ENCODE data around the gene KLF11.

The KLF11 gene

GRCh38 chr2:10034333-10035052, 8.9 kb upstream of the KLF11 start:
- H3K79me2 ChIP-seq (ENCODE audit: low read length): no peaks in the 10 kb centered on the region
- peaks cover 9% of the 10 kb centered on the region for H3K4me1 ChIP-seq (ENCODE audit: low read length)
- no peak overlapping the region for H3K9ac ChIP-seq (ENCODE audit: low read length)
- H3K4me2 ChIP-seq (ENCODE audit: low read depth, low read length): no peak overlapping the region
- H3K36me3 ChIP-seq (replicated peaks; ENCODE audit: insufficient read depth, low read length): no peaks in the 10 kb centered on the region
- no peak overlapping the region for H3K27ac ChIP-seq (ENCODE audit: low read length)
- no peak overlapping the region for H3K4me3 ChIP-seq (ENCODE audit: low read length)
- no peaks in the 10 kb centered on the region for H3K9me2 ChIP-seq (replicated peaks; ENCODE audit: insufficient read depth, low read length)
- no peak for DNase-seq
- H3F3A ChIP-seq (ENCODE audit: insufficient read depth, low read length): no peaks in the 10 kb centered on the region
- TF ChIP-seq EZH2 (optimal IDR thresholded peaks at IDR 0.05; ENCODE audit: low read depth, low read length) (no peak), EZH2phosphoT487 (IDR thresholded peaks at IDR 0.05; ENCODE audit: low read length) (no peak), CTCF (IDR thresholded peaks at IDR 0.05; ENCODE audit: low read length) (no peak)
- no peaks in the 10 kb centered on the region for H3K27me3 ChIP-seq (replicated peaks; ENCODE audit: insufficient read depth, low read length)
- H2AFZ ChIP-seq (ENCODE audit: low read length): no peak overlapping the region
- H4K20me1 ChIP-seq (ENCODE audit: insufficient read depth, low read length): no peaks in the 10 kb centered on the region
- no peaks in the 10 kb centered on the region for H3K9me3 ChIP-seq (replicated peaks; ENCODE audit: insufficient read depth, low read length)

- Histone ChIP-seq H4K20me1 (ENCODE audit: insufficient read depth, low read length) (no peaks in the 10 kb centered on the region), H3F3A (ENCODE audit: insufficient read depth, low read length) (no peaks in the 10 kb centered on the region), H3K9me3 (replicated peaks; ENCODE audit: insufficient read depth, low read length) (no peaks in the 10 kb centered on the region), H3K9ac (ENCODE audit: low read length) (no peak overlapping the region), H3K79me2 (ENCODE audit: low read length) (no peaks in the 10 kb centered on the region), H2AFZ (ENCODE audit: low read length) (no peak overlapping the region), H3K9me2 (replicated peaks; ENCODE audit: insufficient read depth, low read length) (no peaks in the 10 kb centered on the region), H3K4me2 (ENCODE audit: low read depth, low read length) (no peak overlapping the region), H3K27ac (ENCODE audit: low read length) (no peak overlapping the region), H3K36me3 (replicated peaks; ENCODE audit: insufficient read depth, low read length) (no peaks in the 10 kb centered on the region), H3K4me3 (ENCODE audit: low read length) (no peak overlapping the region), H3K27me3 (replicated peaks; ENCODE audit: insufficient read depth, low read length) (no peaks in the 10 kb centered on the region), H3K4me1 (ENCODE audit: low read length) (peaks cover 9% of the 10 kb centered on the region)
- DNase-seq: no peak
- TF ChIP-seq EZH2phosphoT487 (IDR thresholded peaks at IDR 0.05; ENCODE audit: low read length) (no peak), CTCF (IDR thresholded peaks at IDR 0.05; ENCODE audit: low read length) (no peak), EZH2 (optimal IDR thresholded peaks at IDR 0.05; ENCODE audit: low read depth, low read length) (no peak)
Measured at GRCh38 chr2:10035053-10035422, 8.3 kb upstream of the KLF11 start.

- H3K4me1 ChIP-seq (ENCODE audit: low read length): peaks cover 9% of the 10 kb centered on the region
- no peaks in the 10 kb centered on the region for H3K27me3 ChIP-seq (replicated peaks; ENCODE audit: insufficient read depth, low read length)
- no peak overlapping the region for H3K9ac ChIP-seq (ENCODE audit: low read length)
- no peak overlapping the region for H3K4me2 ChIP-seq (ENCODE audit: low read depth, low read length)
- H3K36me3 ChIP-seq (replicated peaks; ENCODE audit: insufficient read depth, low read length): no peaks in the 10 kb centered on the region
- no peaks in the 10 kb centered on the region for H3K9me2 ChIP-seq (replicated peaks; ENCODE audit: insufficient read depth, low read length)
- no peaks in the 10 kb centered on the region for H3F3A ChIP-seq (ENCODE audit: insufficient read depth, low read length)
- H3K27ac ChIP-seq (ENCODE audit: low read length): no peak overlapping the region
- no peak for TF ChIP-seq EZH2phosphoT487 (IDR thresholded peaks at IDR 0.05; ENCODE audit: low read length)
- no peak for TF ChIP-seq EZH2 (optimal IDR thresholded peaks at IDR 0.05; ENCODE audit: low read depth, low read length)
- no peak for TF ChIP-seq CTCF (IDR thresholded peaks at IDR 0.05; ENCODE audit: low read length)
- no peak overlapping the region; the same call in 1 of the 2 replicates for H2AFZ ChIP-seq (ENCODE audit: low read length)
- no peaks in the 10 kb centered on the region for H3K79me2 ChIP-seq (ENCODE audit: low read length)
- H3K4me3 ChIP-seq (ENCODE audit: low read length): no peak overlapping the region
- no peak for DNase-seq
- no peaks in the 10 kb centered on the region for H3K9me3 ChIP-seq (replicated peaks; ENCODE audit: insufficient read depth, low read length)
- no peaks in the 10 kb centered on the region for H4K20me1 ChIP-seq (ENCODE audit: insufficient read depth, low read length)
Measured at GRCh38 chr2:10035633-10036032, 7.7 kb upstream of the KLF11 start.

Measured in MM.1S (cell line).